ENCODE results near the gene SPSB2. TPM values are rescaled to one million over a fixed set of nuclear protein-coding genes. Genes with fewer than 3 reads are reported as not detected.
"Not testable (repeated sequence)": the region's sequence is repeated elsewhere in the genome, so short reads cannot be mapped to it uniquely, and the experiment has no call there.

SPSB2 gene
- total RNA-seq, 1 donor from 2014 or later: 3.4 TPM

GRCh38 chr12:6909421-6910145 is 36.5 kb upstream of the SPSB2 start:
- Mint-ChIP-seq H3K27ac (no peak overlapping the region), H3K36me3 (ENCODE audit: low read depth) (no peaks in the 10 kb centered on the region), H3K4me3 (no peak overlapping the region), H3K27me3 (peaks cover 2% of the 10 kb centered on the region), H3K9me3 (no peaks in the 10 kb centered on the region), H3K4me1 (peaks cover 11% of the 10 kb centered on the region)
- intact Hi-C loops (cut with micrococcal nuclease): no loop called here
- peak; percentile 65 for DNase-seq

DNA sequence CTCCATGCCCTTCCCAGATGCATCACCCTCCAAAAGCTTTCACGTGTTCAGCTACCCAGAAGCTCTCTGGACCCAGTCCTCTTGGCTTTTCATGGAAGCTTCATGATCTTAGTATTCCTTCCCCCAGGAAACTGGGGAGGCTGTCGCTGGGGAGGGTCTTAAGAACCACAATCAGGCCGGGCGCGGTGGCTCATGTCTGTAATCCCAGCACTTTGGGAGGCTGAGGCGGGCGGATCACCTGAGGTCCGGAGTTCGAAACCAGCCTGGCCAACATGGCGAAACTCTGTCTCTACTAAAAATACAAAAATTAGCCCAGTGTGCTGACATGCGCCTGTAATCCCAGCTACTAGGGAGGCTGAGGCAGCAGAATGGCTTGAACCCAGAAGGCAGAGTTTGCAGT is 35.0 kb upstream of the SPSB2 start:
- H3K27ac Mint-ChIP-seq; H3K36me3 Mint-ChIP-seq (ENCODE audit: low read depth); H3K4me1 Mint-ChIP-seq; H3K27me3 Mint-ChIP-seq; H3K9me3 Mint-ChIP-seq; H3K4me3 Mint-ChIP-seq; DNase-seq; intact Hi-C loops (cut with micrococcal nuclease): not testable (repeated sequence)

GRCh38 chr12:6905414-6906040 is 32.4 kb upstream of the SPSB2 start:
- H3K4me3 Mint-ChIP-seq: no peak overlapping the region
- H3K27me3 Mint-ChIP-seq: peaks cover 2% of the 10 kb centered on the region
- H3K27ac Mint-ChIP-seq: no peak overlapping the region
- no peaks in the 10 kb centered on the region for H3K4me1 Mint-ChIP-seq
- H3K9me3 Mint-ChIP-seq: no peaks in the 10 kb centered on the region
- H3K36me3 Mint-ChIP-seq (ENCODE audit: low read depth): no peaks in the 10 kb centered on the region
- DNase-seq: no peak
- intact Hi-C loops (cut with micrococcal nuclease): no loop called here

DNA sequence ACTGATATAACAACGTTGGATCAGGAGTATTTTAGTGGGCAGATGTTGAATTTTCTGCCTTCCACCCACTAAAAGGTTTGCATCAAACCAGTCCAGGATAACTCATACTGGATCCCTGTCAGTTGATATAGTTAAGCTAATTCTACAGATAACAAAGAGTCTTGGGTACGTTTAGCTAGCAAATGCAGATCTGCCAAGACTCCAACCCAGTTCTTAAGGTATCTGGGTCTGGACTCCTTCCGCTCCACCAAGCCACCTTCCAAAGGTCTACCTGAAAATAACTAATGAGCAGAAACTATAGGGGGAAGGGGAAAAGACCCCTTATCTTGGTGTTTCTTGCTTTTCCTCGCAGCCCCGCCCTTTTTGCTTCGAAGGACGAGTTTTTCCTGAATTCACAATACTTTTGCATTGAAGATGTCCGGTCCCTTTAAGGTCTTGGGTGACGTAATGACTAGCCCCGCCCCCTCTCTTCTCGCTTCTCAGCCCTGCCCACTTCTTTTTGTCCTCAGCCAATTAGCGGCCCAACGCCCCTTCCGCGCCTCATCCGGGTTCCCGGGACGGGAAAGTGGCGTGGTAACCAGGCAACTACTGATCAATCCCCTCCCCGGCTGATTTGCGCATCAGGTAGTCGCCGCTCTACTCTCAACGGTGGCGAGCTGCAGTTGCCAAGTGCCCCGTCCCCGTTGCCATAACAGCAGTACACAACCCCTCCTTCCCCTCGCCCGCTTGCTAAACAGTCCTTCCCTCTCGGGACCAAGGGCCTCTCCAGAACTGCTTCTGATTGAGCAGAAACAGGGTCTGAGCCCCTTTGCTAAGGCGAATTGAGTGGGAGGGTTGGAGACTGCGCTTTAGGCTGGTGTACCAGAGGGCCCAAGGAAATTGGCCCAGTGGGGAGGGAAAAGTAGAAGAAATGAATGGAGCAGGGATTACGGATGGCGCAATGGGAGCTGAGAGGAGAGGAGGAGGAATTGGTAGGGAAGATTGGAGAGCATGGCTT is 31.5 kb upstream of the SPSB2 start, which contains the start of gene LRRC23:
LRRC23 (plus strand) TSS at position 543 of the 997 bp plus-strand sequence. CDS start 812 bp downstream, outside the sequence.
- no peak within 1 kb of the TSS for H3K4me3 Mint-ChIP-seq
- H3K9me3 Mint-ChIP-seq: no peaks in the 10 kb centered on the region
- H3K27ac Mint-ChIP-seq: peak within 1 kb of the TSS; percentile 17
- intact Hi-C loops (cut with micrococcal nuclease): loop anchor here (1.0 kb wide), 3 partner anchors 13 to 31 kb away; partner anchors contain the start of gene SPSB2
- peaks cover 2% of the 10 kb centered on the region for H3K27me3 Mint-ChIP-seq
- peak; percentile 100 for DNase-seq
- no peaks in the 10 kb centered on the region for H3K36me3 Mint-ChIP-seq (ENCODE audit: low read depth)
- H3K4me1 Mint-ChIP-seq: peaks cover 6% of the 10 kb centered on the region

GRCh38 chr12:6903722-6904121 is 30.6 kb upstream of the SPSB2 start:
- Mint-ChIP-seq H3K27ac (no peak overlapping the region), H3K4me1 (peaks cover 8% of the 10 kb centered on the region), H3K27me3 (peaks cover 2% of the 10 kb centered on the region), H3K36me3 (ENCODE audit: low read depth) (no peaks in the 10 kb centered on the region), H3K9me3 (no peaks in the 10 kb centered on the region), H3K4me3 (no peak overlapping the region)
- no peak for DNase-seq
- intact Hi-C loops (cut with micrococcal nuclease): loop anchor here (1.0 kb wide), 3 partner anchors 12 to 30 kb away; partner anchors contain the start of gene SPSB2

DNA sequence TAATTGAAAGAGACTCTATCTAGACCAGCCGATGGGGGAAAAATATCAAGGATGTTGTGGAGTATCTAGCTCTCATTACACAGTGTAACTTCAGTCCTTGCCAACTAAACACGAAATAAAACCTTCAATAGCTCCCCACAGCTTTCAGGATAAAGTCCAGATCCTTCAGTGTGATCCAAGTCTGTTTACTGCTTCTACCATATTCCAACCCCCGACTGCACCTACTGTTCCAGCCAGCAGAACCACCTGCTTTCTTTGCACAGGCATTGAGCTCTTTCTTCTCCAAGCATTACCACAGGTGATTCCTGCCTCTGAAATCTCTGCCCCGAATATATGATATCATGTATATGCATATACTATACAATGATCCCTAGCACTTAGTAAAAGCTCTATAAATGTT is 29.3 kb upstream of the SPSB2 start:
- H3K4me1 Mint-ChIP-seq: peaks cover 8% of the 10 kb centered on the region
- H3K27me3 Mint-ChIP-seq: no peaks in the 10 kb centered on the region
- DNase-seq: no peak
- no peak overlapping the region for H3K4me3 Mint-ChIP-seq
- intact Hi-C loops (cut with micrococcal nuclease): no loop called here
- no peaks in the 10 kb centered on the region for H3K9me3 Mint-ChIP-seq
- no peak overlapping the region for H3K27ac Mint-ChIP-seq
- no peaks in the 10 kb centered on the region for H3K36me3 Mint-ChIP-seq (ENCODE audit: low read depth)

- DNase-seq: peak; percentile 71
- H3K4me1 Mint-ChIP-seq: peaks cover 8% of the 10 kb centered on the region
- H3K27ac Mint-ChIP-seq: no peak overlapping the region
- no peak overlapping the region for H3K4me3 Mint-ChIP-seq
- intact Hi-C loops (cut with micrococcal nuclease): no loop called here
- H3K9me3 Mint-ChIP-seq: no peaks in the 10 kb centered on the region
- no peaks in the 10 kb centered on the region for H3K36me3 Mint-ChIP-seq (ENCODE audit: low read depth)
- no peaks in the 10 kb centered on the region for H3K27me3 Mint-ChIP-seq
These were observed 26.9 kb upstream of the SPSB2 start for GRCh38 chr12:6899837-6900519.

DNA sequence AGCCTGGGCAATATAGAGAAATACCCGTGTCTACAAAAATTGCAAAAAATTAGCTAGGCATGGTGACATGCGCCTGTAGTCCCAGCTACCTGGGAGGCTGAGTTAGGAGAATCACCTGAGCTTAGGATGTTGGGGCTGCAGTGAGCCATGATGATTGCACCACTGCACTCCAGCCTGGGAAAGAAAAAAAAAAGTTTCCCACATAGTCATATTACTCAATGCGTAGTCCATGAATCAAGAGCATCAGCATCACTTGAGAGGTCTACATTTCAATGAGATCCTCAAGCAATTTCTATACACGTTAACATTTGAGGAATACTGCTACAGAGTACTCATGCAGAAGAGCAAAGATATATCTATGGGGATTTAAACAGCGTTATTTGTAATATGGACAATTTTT is 26.3 kb upstream of the SPSB2 start:
- Mint-ChIP-seq H3K4me3 (no peak overlapping the region), H3K36me3 (ENCODE audit: low read depth) (no peaks in the 10 kb centered on the region), H3K27me3 (no peaks in the 10 kb centered on the region), H3K27ac (no peak overlapping the region), H3K4me1 (peaks cover 8% of the 10 kb centered on the region), H3K9me3 (no peaks in the 10 kb centered on the region)
- no peak for DNase-seq
- intact Hi-C loops (cut with micrococcal nuclease): no loop called here

- H3K27ac Mint-ChIP-seq: no peak overlapping the region
- H3K27me3 Mint-ChIP-seq: no peaks in the 10 kb centered on the region
- H3K36me3 Mint-ChIP-seq (ENCODE audit: low read depth): no peaks in the 10 kb centered on the region
- H3K4me1 Mint-ChIP-seq: peaks cover 14% of the 10 kb centered on the region
- DNase-seq: no peak
- intact Hi-C loops (cut with micrococcal nuclease): no loop called here
- no peak overlapping the region for H3K4me3 Mint-ChIP-seq
- H3K9me3 Mint-ChIP-seq: no peaks in the 10 kb centered on the region
These were observed 23.8 kb upstream of the SPSB2 start for GRCh38 chr12:6896846-6897435.

GRCh38 chr12:6894321-6894720 is 21.2 kb upstream of the SPSB2 start:
- H3K4me1 Mint-ChIP-seq: peaks cover 18% of the 10 kb centered on the region
- no peak overlapping the region for H3K4me3 Mint-ChIP-seq
- peaks cover 5% of the 10 kb centered on the region for H3K36me3 Mint-ChIP-seq (ENCODE audit: low read depth)
- intact Hi-C loops (cut with micrococcal nuclease): no loop called here
- no peak for DNase-seq
- no peaks in the 10 kb centered on the region for H3K9me3 Mint-ChIP-seq
- H3K27ac Mint-ChIP-seq: no peak overlapping the region
- no peaks in the 10 kb centered on the region for H3K27me3 Mint-ChIP-seq

- DNase-seq; H3K9me3 Mint-ChIP-seq; intact Hi-C loops (cut with micrococcal nuclease); H3K27me3 Mint-ChIP-seq; H3K36me3 Mint-ChIP-seq (ENCODE audit: low read depth): not testable (repeated sequence)
- peaks cover 21% of the 10 kb centered on the region for H3K4me1 Mint-ChIP-seq
- H3K4me3 Mint-ChIP-seq: peak overlapping the region; percentile 83
- peak overlapping the region; percentile 64 for H3K27ac Mint-ChIP-seq
These were observed 19.6 kb upstream of the SPSB2 start for GRCh38 chr12:6892683-6893082.

- Mint-ChIP-seq H3K9me3 (no peaks in the 10 kb centered on the region), H3K36me3 (ENCODE audit: low read depth) (peaks cover 10% of the 10 kb centered on the region), H3K4me1 (peaks cover 21% of the 10 kb centered on the region), H3K27ac (peak overlapping the region; percentile 97), H3K4me3 (peak overlapping the region; percentile 83), H3K27me3 (no peaks in the 10 kb centered on the region)
- intact Hi-C loops (cut with micrococcal nuclease): loop anchor here (1.0 to 2.0 kb wide), 6 partner anchors 13 to 79 kb away; partner anchors contain the start of genes C12orf57, EMG1, ENO2 and LRRC23
- DNase-seq: no peak
These were observed 18.5 kb upstream of the SPSB2 start for GRCh38 chr12:6891646-6892001.
